Skin epidermis (tissue), 12 donors: Measurements from ENCODE around the gene KRT28.
A peak's percentile ranks its signal among the peaks of the same experiment; 100 is the strongest.
"Not testable (repeated sequence)": the region's sequence is repeated elsewhere in the genome, so short reads cannot be mapped to it uniquely, and the experiment has no call there.

ENCODE experiments used
- H3K27ac ChIP-seq, 21 experiments: fragments of 200-600 bp; sonication (generic) in 11 of 21; one replicate each; pipeline ENCODE4 v1.5.0; 2020; ENCODE audit warnings: mild to moderate bottlenecking in 3 of 21, inconsistent platforms in 2 of 21, moderate library complexity in 2 of 21
- H3K4me3 ChIP-seq, 7 experiments: fragments of 200-600 bp; sonication (generic) in 2 of 7; one replicate each; pipeline ENCODE4 v1.5.0; 2020; ENCODE audit warnings: inconsistent platforms in 2 of 7, mild to moderate bottlenecking in 2 of 7, moderate library complexity in 1 of 7

KRT28 gene

DNA sequence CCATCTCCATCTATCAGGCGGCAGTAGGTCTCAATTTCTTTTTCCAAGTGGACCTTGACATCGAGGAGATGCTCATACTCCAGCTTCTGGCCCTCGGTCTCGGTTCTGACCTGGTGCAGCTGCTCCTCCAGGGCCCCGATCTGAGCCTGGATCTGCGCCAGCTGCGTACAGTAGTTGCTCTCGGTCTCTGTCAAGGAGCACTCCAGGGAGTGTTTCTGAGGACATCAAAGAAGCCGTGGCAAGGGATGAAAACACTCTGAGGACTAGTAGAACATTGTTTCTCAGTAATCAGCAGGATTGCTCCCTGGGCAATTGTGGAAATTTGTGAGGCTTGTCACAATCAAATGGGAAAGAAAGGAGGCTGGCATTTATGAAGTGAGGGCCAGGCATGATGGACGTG, 5.9 kb downstream of the KRT28 start:
- no peak overlapping the region for H3K27ac ChIP-seq

DNA sequence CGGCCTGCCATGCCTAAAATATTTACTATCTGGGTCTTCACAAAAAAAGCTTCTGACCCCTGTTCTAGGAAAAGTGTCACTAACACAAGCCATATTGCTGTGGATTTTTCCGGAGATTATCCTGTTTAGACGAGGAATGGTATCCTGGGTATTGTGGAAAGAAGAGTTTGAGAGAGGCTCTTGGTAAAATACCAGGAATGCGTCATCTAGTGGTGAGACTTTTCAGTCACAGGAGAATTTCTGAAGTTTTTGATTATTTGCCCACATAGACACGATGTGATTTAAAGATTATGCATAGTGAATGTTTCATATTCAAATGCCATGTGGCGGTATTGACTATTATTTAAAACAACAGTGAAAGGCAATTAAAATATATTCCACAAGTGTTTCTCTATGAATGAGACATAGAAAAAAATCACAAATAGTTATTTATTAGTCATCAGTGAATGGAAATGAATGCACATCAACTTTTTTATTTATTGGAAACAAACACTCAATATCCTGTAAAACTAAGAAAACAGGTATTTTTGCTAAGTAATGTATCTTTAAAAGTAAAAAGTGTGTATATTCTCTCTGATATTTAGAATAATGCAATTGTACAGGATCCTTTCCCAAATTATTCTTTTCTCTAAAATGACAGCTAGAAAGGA, 7.8 kb downstream of the KRT28 start:
- no peak overlapping the region for H3K4me3 ChIP-seq

More for the DNA sequence above, 5.9 kb downstream of the KRT28 start:
- H3K4me3 ChIP-seq = no peak overlapping the region

DNA sequence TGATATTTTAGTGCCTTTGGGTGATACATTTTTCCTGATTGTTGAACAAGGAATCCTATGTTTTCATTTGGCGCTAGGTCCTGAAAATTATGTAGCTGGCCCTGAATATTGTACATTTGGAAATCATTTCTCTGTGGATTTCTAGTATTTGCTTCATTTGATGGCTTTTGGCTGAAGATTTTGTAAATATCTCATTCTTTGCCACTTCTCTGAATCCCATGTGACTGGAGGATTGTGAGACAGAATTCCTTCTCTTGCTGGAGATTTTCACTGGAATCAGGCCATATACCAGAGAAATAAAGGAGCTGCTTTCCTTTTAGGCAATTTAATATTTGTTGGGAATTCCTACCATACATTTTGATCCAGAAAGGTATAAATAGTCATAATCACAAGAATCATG, 8.6 kb downstream of the KRT28 start:
- Histone ChIP-seq H3K27ac (no peak overlapping the region), H3K4me3 (no peak overlapping the region)

More for the DNA sequence above, 7.8 kb downstream of the KRT28 start:
- no peak overlapping the region for H3K27ac ChIP-seq

DNA sequence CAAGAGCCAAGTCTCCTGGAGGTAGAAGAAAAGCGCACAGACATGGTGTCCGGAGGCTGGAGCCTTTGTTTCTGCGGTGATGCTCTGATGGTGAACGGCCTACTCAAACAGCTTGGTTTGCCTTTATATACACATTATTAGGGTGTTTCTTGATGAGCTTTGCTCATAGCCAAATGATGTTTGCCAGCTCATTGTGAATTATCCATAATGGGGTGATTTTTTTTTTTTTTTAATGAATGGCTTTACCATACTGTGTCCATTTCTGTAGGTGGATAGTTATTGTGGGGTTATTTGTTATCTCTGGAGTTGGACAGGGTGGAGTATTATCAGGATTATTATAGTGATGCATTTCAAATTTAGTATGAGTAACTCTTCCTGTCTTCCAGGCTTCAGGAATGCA, 17.3 kb downstream of the KRT28 start, which contains the start of gene KRT27:
Gene KRT27, minus strand, starts transcription at position 101 of the 400 bp plus-strand sequence. Its CDS starts 57 bp downstream, at position 44.
- Histone ChIP-seq H3K4me3 (no peak within 1 kb of the TSS), H3K27ac (no peak within 1 kb of the TSS)

DNA sequence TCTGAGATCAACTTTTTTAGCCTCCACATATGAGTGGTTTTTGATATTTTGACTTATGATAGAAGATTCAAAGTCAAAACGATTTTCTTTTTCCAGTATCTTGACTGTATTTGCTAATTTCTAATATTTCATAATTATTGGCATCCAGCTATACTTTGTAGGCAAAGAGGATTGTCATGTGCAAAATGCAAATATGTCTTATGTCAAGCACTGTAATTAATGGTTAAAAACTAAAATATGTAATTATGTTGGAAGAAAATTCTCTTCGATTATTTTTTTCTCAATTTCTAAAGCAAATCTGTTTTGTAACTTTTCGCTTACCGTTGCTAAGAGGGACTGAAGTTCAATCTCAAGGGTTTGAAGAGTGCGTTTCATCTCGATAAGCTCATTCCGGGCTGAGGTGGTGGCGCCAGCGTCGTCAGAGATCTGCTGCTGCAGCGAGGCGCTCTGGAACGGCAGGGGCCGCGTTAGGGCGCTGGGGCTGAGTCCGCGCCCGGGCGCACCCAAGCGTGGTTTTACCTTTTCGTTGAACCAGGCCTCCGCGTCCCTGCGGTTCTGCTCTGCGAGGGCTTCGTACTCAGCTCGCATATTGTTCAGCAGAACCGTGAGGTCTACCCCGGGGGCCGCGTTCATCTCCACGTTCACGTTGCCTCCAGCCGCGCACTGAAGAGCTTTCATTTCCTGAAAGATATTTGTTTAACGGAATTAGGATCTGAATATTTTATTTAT, 20.4 kb downstream of the KRT28 start:
- Histone ChIP-seq H3K4me3 (peak overlapping the region in 2 of 7 experiments; percentile 16), H3K27ac (no peak overlapping the region)

DNA sequence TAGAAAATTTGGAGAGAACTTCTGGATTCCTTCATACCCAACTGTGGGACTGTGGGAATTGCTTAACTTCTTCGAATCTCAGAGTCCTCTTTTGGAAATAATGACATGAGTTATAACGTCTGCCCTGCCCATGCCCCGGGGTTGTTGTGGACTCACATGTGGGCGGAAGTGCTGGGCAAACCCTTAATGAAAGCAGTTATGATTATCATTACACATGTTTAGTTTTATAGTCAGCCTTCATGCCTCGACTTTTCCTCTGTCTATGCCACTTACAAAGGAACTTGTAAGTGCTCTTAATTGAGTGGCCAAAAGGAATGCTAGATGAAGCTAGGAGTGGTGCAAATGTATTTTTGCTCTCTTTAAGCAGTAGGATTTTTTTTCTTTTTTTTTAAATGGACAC, 21.3 kb downstream of the KRT28 start:
- H3K4me3 ChIP-seq = no peak overlapping the region
- no peak overlapping the region for H3K27ac ChIP-seq

DNA sequence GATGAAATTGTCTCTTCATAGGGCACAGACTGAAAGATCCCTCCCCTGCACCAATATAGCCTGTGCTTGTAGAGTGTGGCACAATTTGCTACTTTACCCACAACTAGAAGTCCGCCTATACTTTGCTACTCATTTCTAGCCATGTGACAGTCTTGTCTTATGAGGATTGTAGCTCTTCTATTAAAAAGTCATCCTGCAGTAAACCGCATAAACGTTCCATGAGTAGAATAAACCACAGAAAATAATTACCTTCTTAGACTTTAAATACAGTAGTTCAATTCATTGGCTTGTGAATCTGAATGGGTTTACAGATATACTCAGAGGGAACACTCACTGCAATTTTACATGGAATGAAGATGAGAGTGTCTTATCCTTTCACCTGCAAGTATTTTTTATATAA, 21.8 kb downstream of the KRT28 start:
- Histone ChIP-seq H3K27ac (no peak overlapping the region), H3K4me3 (no peak overlapping the region)

DNA sequence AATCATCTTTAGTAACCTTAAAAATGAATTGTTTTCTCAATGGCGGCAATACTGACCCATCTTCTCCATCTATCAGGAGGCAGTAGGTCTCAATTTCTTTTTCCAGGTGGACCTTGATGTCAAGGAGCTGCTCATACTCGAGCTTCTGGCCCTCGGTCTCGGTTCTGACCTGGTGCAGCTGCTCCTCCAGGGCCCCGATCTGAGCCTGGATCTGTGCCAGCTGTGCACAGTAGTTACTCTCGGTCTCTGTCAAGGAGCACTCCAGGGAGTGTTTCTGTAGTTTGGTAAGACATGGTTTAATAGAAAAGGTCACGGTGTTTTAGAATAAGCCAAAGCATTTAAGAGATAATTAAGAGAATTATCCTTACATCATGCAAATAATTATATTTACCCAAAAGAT, 22.3 kb downstream of the KRT28 start:
- H3K4me3 ChIP-seq = no peak overlapping the region

DNA sequence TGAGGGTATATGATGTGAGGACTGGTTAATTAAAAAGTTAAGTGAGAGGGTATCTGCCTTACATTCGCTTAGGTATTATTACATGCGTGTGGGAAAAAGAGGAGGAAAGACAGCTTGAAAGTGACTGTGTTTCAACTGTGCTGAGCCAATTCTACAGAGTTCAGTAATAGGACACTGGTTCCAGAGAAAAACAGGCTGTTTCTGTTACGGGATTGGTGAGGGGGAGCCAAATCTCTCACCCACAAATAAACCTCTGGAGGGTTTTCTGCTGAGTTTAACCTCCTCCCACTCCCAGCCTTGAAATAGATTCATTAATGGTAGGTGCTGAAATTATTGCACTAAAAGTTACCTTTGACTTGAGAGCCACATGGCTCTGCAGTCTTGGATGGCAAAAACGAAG, 23.8 kb downstream of the KRT28 start:
- Histone ChIP-seq H3K4me3 (no peak overlapping the region), H3K27ac (no peak overlapping the region)

More for the DNA sequence above, 22.3 kb downstream of the KRT28 start:
- no peak overlapping the region for H3K27ac ChIP-seq

DNA sequence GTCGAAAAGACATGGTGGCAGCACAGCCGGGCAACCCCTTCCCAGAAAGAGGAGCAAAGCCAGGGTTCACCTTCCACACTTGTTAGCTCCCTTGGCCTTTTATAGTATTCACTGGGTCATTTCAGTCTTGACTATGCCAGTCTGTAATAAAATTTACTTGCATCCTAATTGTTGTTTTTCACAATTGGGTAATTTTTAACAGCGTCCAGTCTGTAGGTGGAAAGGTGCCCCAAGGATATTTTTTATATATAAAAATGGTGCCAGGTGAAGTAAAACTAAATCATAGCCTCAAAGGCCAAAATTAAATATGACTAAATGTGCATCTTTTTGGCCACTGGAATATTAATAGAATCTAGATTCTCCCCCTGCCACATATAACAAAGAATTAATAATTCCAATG, 27.7 kb downstream of the KRT28 start, which contains the start of gene KRT26:
Gene KRT26, minus strand, starts transcription at position 101 of the 400 bp plus-strand sequence. Its CDS starts 88 bp downstream, at position 13.
- Histone ChIP-seq H3K4me3 (no peak within 1 kb of the TSS), H3K27ac (no peak within 1 kb of the TSS)

DNA sequence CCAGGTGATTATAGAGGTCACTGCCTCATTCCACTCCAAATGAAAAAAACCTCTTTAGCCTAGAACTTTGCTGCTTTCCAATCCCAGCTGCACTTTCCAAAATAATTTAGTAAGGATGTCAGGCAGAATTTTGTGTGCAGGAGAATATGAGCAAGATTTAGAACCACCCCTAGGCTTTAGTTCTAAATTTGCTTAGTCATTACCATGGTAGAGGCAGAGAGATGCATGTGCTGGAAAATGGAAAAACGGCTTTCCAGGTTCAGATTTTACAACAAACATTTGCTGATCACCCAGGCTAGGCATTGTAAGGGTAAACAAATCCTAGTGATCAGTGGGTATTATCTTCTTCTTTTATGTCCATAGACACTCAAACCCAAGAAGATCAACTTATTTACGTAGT, 34.1 kb downstream of the KRT28 start:
- Histone ChIP-seq H3K27ac (no peak overlapping the region), H3K4me3 (no peak overlapping the region)

DNA sequence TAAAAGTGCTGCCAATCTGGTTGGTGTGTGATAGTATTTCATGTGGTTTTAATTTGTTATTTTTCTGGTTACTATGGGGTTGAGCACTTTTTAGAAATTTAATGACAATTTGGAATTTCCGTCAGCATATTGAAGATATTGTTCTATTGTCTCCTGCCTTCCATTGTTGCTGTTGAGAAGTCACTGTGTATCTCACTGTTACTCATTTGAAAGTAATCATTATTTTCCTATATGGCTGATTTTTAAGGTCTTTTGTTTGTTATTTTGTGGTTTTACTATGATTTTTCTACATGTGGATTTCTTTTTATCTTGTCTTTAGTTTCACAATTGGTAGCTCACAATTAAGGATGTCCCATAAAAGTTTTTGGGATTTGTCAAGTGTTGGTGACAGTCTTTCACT, 36.0 kb downstream of the KRT28 start:
- no peak overlapping the region for H3K27ac ChIP-seq
- H3K4me3 ChIP-seq = no peak overlapping the region

DNA sequence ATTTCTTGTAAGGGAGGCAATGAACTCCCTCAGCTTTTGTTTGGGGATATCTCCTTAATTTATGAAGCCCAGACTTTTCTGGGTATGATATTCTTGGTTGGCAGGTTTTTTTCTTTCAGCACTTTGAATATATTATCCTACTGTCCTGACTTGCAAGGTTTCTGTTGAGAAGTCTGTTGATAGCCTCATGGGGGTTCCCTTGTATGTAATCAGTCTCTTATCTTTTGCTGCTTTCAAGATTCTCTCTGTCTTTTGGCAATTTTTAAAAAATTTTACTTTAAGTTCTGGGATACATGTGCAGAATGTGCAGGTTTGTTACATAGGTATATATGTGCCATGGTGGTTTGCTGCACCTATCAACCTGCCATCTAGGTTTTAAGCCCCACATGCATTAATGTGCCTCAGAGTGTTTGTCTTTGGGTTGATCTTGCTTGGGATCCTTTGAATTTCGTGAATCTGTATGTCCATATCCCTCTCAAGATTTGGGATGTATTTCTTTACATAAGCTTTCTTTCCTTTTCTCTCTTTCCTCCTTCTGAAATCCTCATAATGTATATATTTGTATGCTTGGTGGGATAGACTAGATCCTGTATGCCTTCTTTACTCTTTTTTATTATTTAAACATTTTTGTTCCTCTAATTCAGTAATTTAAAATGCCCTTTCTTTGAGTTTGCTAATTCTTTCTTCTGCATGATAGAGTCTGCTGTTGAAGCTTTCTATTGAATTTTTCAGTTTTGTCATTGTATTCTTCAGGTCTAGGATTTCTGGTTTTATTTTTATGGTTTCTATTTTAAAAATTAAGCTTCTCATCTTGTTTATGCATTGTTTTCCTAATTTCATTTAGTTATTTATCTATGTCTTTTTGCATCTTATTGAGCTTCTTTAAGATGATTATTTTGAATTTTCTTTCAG, 39.4 kb downstream of the KRT28 start:
- Histone ChIP-seq H3K4me3 (no peak overlapping the region), H3K27ac (no peak overlapping the region)

DNA sequence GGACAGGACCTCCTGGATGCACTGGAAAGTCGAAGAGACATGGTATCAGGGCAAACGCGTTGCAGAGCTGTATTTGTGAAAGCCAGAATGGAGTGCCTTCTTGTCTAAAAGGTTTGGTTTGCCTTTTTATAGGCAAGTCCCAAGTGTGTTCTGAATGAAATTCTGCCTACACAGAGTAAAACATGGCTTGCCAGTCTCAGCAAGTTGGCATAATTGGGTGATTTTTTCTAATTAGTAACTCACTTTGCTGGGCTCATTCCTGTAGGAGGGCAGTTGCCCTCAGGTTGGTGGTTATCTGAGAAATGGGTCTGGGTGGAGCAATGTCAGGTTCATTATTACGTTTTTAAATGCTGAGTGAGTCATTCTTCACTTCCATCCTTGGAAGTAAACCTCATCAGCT, 44.5 kb downstream of the KRT28 start, which contains the start of gene KRT25:
Gene KRT25, minus strand, starts transcription at position 101 of the 400 bp plus-strand sequence. Its CDS starts 60 bp downstream, at position 41.
- Histone ChIP-seq H3K27ac (no peak within 1 kb of the TSS), H3K4me3 (no peak within 1 kb of the TSS)

DNA sequence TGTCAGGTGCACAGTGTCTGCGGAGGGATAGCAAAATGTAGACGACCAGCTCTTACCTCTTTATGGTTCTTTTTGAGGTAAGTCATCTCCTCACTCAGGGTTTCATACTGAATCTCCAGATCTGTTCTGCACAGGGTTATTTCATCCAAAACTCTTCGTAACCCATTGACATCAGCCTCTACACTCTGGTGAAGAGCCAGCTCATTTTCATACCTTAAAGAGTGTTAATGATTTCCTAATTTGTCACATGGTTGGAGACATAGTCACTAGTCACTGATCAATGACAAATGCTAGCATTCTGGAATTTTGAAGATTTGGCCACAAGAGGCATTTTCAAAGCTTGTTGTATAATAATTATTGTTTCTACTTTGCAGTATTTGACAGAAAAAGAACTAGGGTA, 46.0 kb downstream of the KRT28 start:
- Histone ChIP-seq H3K4me3 (no peak overlapping the region), H3K27ac (no peak overlapping the region)

DNA sequence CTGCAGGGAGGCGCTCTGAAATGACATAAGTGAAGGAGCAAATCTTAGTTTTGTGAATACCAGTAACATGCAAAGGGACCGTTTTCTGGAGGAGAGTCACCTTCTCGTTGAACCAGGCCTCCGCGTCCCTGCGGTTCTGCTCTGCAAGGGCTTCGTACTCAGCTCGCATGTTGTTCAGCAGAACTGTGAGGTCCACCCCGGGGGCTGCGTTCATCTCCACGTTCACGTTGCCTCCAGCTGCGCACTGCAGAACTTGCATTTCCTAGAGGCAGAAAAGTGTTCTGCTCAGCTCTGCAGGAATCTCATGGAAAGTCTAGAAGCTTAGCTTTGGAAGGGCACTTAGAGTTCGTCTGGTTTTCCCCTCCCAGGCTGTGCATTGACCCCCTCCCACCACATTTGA, 48.7 kb downstream of the KRT28 start:
- Histone ChIP-seq H3K4me3 (no peak overlapping the region), H3K27ac (no peak overlapping the region)

DNA sequence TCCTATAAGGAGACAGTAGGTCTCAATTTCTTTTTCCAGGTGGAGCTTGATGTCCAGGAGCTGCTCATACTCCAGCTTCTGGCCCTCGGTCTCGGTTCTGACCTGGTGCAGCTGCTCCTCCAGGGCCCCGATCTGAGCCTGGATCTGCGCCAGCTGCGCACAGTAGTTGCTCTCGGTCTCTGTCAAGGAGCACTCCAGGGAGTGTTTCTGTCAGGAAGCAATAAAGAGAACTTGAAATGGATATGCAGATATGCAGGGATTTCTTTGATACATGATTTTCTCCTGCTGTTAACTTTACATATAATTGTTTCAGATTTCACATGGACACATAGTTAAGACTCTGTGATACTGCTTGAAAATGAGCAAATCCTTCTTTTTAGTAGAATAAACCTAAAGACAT, 49.4 kb downstream of the KRT28 start:
- H3K4me3 ChIP-seq = no peak overlapping the region
- no peak overlapping the region for H3K27ac ChIP-seq

DNA sequence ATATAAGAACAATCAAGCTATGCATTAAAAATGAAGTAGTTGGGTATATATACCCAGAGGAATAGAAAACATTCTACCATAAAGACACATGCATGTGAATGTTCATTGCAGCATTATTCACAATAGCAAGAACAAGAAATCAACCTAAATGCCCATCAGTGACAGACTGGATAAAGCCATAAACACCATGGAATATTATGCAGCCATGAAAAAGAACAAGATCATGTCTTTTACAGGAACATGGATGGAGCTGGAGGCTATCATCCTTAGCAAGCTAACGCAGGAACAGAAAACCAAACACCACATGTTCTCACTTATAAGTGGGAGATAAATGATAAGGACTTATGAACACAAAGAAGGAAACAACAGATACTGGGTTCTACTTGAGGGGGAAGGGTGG, 51.1 kb downstream of the KRT28 start:
- not testable (repeated sequence) for H3K4me3 ChIP-seq, H3K27ac ChIP-seq
